IMR-90 (cell line): ENCODE results near the gene AP1S1. TPM values are rescaled to one million over a fixed set of nuclear protein-coding genes. Genes with fewer than 3 reads are reported as not detected.
A peak's percentile ranks its signal among the peaks of the same experiment; 100 is the strongest.

Source experiments
- ATAC-seq: fragments of 200-7000 bp; cut with Tn5 transposase; 2 replicates; pipeline ENCODE4 v1.9.1; 2020; ENCODE audit warnings: low read depth, mild to moderate bottlenecking, moderate library complexity
- BruUV-seq: library from RNA; stranded (reverse); fragments of 400-500 nt; replicated peaks from 2 replicates; lab custom pipeline; 2021; lab: Mats Ljungman, UMichigan
- CTCF ChIA-PET: fragments of 300-600 bp; formaldehyde crosslinking; extraction: SDS; loops from one replicate; lab custom pipeline; 2021; ENCODE audit warnings: antibody characterized with exemption; lab: Yijun Ruan, JAX
- POLR2A ChIA-PET: fragments of 300-600 bp; sonication (Branson Sonifier 250); formaldehyde crosslinking; loops from one replicate; lab custom pipeline; 2022; ENCODE audit warnings: antibody characterized with exemption; ENCODE audit not compliant: unreplicated experiment; lab: Charles Lee
- DNase-seq: peaks from one replicate; pipeline ENCODE4 v3.0.0; 2013
- H2AFZ ChIP-seq: replicated peaks from 2 replicates; pipeline ENCODE3; 2013; ENCODE audit warnings: low read length, mild to moderate bottlenecking; ENCODE audit not compliant: poor library complexity
- H2AK5ac ChIP-seq: 2 replicates; pipeline ENCODE4 v1.6.1; 2013; ENCODE audit warnings: low read depth, low read length, inconsistent platforms
- H2AK9ac ChIP-seq: replicated peaks from 2 replicates; pipeline ENCODE3; 2013; ENCODE audit warnings: mild to moderate bottlenecking, low read depth, low read length, moderate library complexity; ENCODE audit not compliant: poor library complexity
- H2BK120ac ChIP-seq: 2 replicates; pipeline ENCODE4 v1.6.1; 2013; ENCODE audit warnings: low read depth, low read length, inconsistent platforms
- H2BK15ac ChIP-seq: 3 replicates; pipeline ENCODE4 v1.6.1; 2013; ENCODE audit warnings: low read depth, low read length, inconsistent platforms
- H2BK20ac ChIP-seq: 2 replicates; pipeline ENCODE4 v1.6.1; 2013; ENCODE audit warnings: low read depth, mild to moderate bottlenecking, inconsistent platforms, low read length, moderate library complexity
- H2BK5ac ChIP-seq: 2 replicates; pipeline ENCODE4 v1.6.1; 2013; ENCODE audit warnings: mild to moderate bottlenecking, low read depth, low read length, inconsistent platforms; ENCODE audit not compliant: poor library complexity, severe bottlenecking
- H3K14ac ChIP-seq: replicated peaks from 2 replicates; pipeline ENCODE4 v1.6.1; 2013; ENCODE audit warnings: low read depth, low read length, inconsistent platforms
- H3K18ac ChIP-seq: 2 replicates; pipeline ENCODE4 v1.6.1; 2013; ENCODE audit warnings: low read depth, low read length, control low read depth
- H3K23ac ChIP-seq: 2 replicates; pipeline ENCODE4 v1.6.1; 2013; ENCODE audit warnings: low read depth, low read length, inconsistent platforms
- H3K27ac ChIP-seq: 2 replicates; pipeline ENCODE4 v1.5.1; 2013; ENCODE audit warnings: mild to moderate bottlenecking, control low read depth, low read length; ENCODE audit not compliant: insufficient read depth
- H3K27me3 ChIP-seq: 2 replicates; pipeline ENCODE4 v1.6.1; 2013; ENCODE audit warnings: low read length; ENCODE audit not compliant: control insufficient read depth, insufficient read depth
- H3K36me3 ChIP-seq: 2 replicates; pipeline ENCODE4 v1.6.1; 2013; ENCODE audit warnings: low read length, mixed read lengths; ENCODE audit not compliant: control insufficient read depth, insufficient read depth
- H3K4ac ChIP-seq: 2 replicates; pipeline ENCODE4 v1.6.1; 2013; ENCODE audit warnings: low read depth, low read length, inconsistent platforms
- H3K4me1 ChIP-seq: 2 replicates; pipeline ENCODE4 v1.6.1; 2013; ENCODE audit warnings: low read length, mixed read lengths; ENCODE audit not compliant: control insufficient read depth, insufficient read depth
- H3K4me2 ChIP-seq: 2 replicates; pipeline ENCODE4 v1.6.1; 2013; ENCODE audit warnings: low read depth, mild to moderate bottlenecking, control low read depth, low read length, moderate library complexity
- H3K4me3 ChIP-seq: 2 replicates; pipeline ENCODE4 v1.5.1; 2013; ENCODE audit warnings: low read depth, mild to moderate bottlenecking, control low read depth, low read length, moderate library complexity; ENCODE audit not compliant: insufficient read depth
- H3K56ac ChIP-seq: 2 replicates; pipeline ENCODE4 v1.6.1; 2013; ENCODE audit warnings: low read length, inconsistent platforms; ENCODE audit not compliant: insufficient read depth; ENCODE audit errors: extremely low read depth
- H3K79me1 ChIP-seq, 2 experiments: 2 replicates each; pipeline ENCODE4 v1.6.1; 2013; ENCODE audit warnings: low read length in 2 of 2, inconsistent platforms in 1 of 2, low read depth in 1 of 2
- H3K9ac ChIP-seq: 2 replicates; pipeline ENCODE4 v1.6.1; 2013; ENCODE audit warnings: low read depth, low read length, control low read depth
- H3K9me1 ChIP-seq: 2 replicates; pipeline ENCODE4 v1.6.1; 2013; ENCODE audit warnings: low read length, inconsistent platforms; ENCODE audit not compliant: insufficient read depth
- H3K9me3 ChIP-seq: 2 replicates; pipeline ENCODE4 v1.6.1; 2013; ENCODE audit warnings: low read length; ENCODE audit not compliant: control insufficient read depth, insufficient read depth
- H4K20me1 ChIP-seq: 2 replicates; pipeline ENCODE4 v1.6.1; 2013; ENCODE audit warnings: low read length, inconsistent platforms; ENCODE audit not compliant: insufficient read depth
- H4K5ac ChIP-seq: 2 replicates; pipeline ENCODE4 v1.6.1; 2013; ENCODE audit warnings: mild to moderate bottlenecking, low read depth, low read length, control low read depth
- H4K8ac ChIP-seq, 2 experiments: 2 replicates each; pipeline ENCODE4 v1.6.1; 2013; ENCODE audit warnings: low read depth in 2 of 2, low read length in 2 of 2, control low read depth in 1 of 2, inconsistent platforms in 1 of 2
- H4K91ac ChIP-seq: 2 replicates; pipeline ENCODE4 v1.6.1; 2013; ENCODE audit warnings: low read depth, low read length, inconsistent platforms; ENCODE audit not compliant: insufficient read depth
- BHLHE40 ChIP-seq: fragments of 150-350 bp; IDR thresholded peaks from 2 replicates; pipeline ENCODE4 v1.6.1; 2016; ENCODE audit warnings: mild to moderate bottlenecking, low read depth, low read length
- CHD1 ChIP-seq: IDR thresholded peaks from 2 replicates; pipeline ENCODE4 v1.6.1; 2012; ENCODE audit warnings: low read depth, low read length, improper control_type of control experiment
- FOS ChIP-seq: fragments of 150-350 bp; IDR thresholded peaks from 2 replicates; pipeline ENCODE4 v1.6.1; 2016; ENCODE audit warnings: low read depth, low read length
- MAFK ChIP-seq: IDR thresholded peaks from 2 replicates; pipeline ENCODE4 v1.6.1; 2012; ENCODE audit warnings: low read depth, low read length, improper control_type of control experiment
- MAZ ChIP-seq: IDR thresholded peaks from 2 replicates; pipeline ENCODE4 v1.6.1; 2012; ENCODE audit warnings: low read depth, mild to moderate bottlenecking, low read length, improper control_type of control experiment, moderate library complexity, borderline replicate concordance
- MXI1 ChIP-seq: IDR thresholded peaks from 2 replicates; pipeline ENCODE4 v1.6.1; 2012; ENCODE audit warnings: low read depth, mild to moderate bottlenecking, low read length, moderate library complexity, borderline replicate concordance
- POLR2A ChIP-seq: IDR thresholded peaks from 2 replicates; pipeline ENCODE4 v1.6.1; 2012; ENCODE audit warnings: mild to moderate bottlenecking, low read depth, low read length
- RAD21 ChIP-seq: IDR thresholded peaks from 2 replicates; pipeline ENCODE4 v1.6.1; 2012; ENCODE audit warnings: low read length, improper control_type of control experiment
- RCOR1 ChIP-seq: IDR thresholded peaks from 2 replicates; pipeline ENCODE4 v1.6.1; 2012; ENCODE audit warnings: mild to moderate bottlenecking, low read length, improper control_type of control experiment; ENCODE audit not compliant: insufficient replicate concordance
- RFX5 ChIP-seq: IDR thresholded peaks from 2 replicates; pipeline ENCODE4 v1.8.0; 2012; ENCODE audit warnings: low read depth, mild to moderate bottlenecking, low read length, moderate library complexity
- SMC3 ChIP-seq: fragments of 150-350 bp; IDR thresholded peaks from 2 replicates; pipeline ENCODE4 v1.6.1; 2016; ENCODE audit warnings: low read depth, mild to moderate bottlenecking, antibody characterized with exemption, low read length, moderate library complexity
- WGBS, 2 experiments: methylation state at CpG; one replicate each; pipeline versions ENCODE4 v1.1.5 to v1.1.7; 2013; ENCODE audit warnings: missing lambda C conversion rate in 2 of 2; ENCODE audit not compliant: insufficient read length in 1 of 2; ENCODE audit errors: extremely low coverage in 2 of 2; 5-methylcytosine and 5-hydroxymethylcytosine counted together
- dilution Hi-C: fragments of 300-500 bp; cut with HindIII; formaldehyde crosslinking; loops from one replicate; pipeline ENCODE4 v1.14.3; 2018; ENCODE audit warnings: low sequenced_read_pairs; ENCODE audit not compliant: unreplicated experiment
- in situ Hi-C: fragments of 300-500 bp; cut with MboI; formaldehyde crosslinking; loops from 3 replicates; pipeline ENCODE4 v1.14.3; 2019; ENCODE audit warnings: low sequenced_read_pairs, inconsistent platforms, mixed read lengths
- intact Hi-C: fragments of 100-400 bp; cut with micrococcal nuclease; formaldehyde crosslinking; loops from 2 replicates; pipeline ENCODE4 v1.10.0; 2022
- polyA plus RNA-seq, 3 experiments: library from polyadenylated mRNA; depleted of rRNA; stranded (reverse); fragments of >200 nt; gene quantifications; 2 replicates each; pipeline ENCODE4 v1.2.3, GENCODE V29; 2012; ENCODE audit warnings: low replicate concordance in 1 of 3
- total RNA-seq: library from RNA; depleted of rRNA; stranded (reverse); fragments of >200 nt; gene quantifications from 2 replicates; pipeline ENCODE4 v1.2.3, GENCODE V29; 2012
- TF ChIP-seq, protein P1 (sequence below): fragments of 150-350 bp; IDR thresholded peaks from 2 replicates; pipeline ENCODE4 v1.6.1; 2016; ENCODE audit warnings: low read depth, mild to moderate bottlenecking, low read length, moderate library complexity, borderline replicate concordance
- TF ChIP-seq, protein P2 (sequence below): conservative IDR thresholded peaks from 2 replicates; pipeline ENCODE4 v1.5.1; 2012; ENCODE audit warnings: mild to moderate bottlenecking, low read depth, low read length, improper control_type of control experiment
- TF ChIP-seq, protein P3 (sequence below): fragments of 150-350 bp; IDR thresholded peaks from 2 replicates; pipeline ENCODE4 v1.6.1; 2017; ENCODE audit warnings: mild to moderate bottlenecking, antibody characterized with exemption, low read length, low read depth

Gene AP1S1
- total and polyA plus RNA-seq, 2 of the 4 experiments (the other 2 are of a cell fraction), result 187 to 295 TPM

DNA sequence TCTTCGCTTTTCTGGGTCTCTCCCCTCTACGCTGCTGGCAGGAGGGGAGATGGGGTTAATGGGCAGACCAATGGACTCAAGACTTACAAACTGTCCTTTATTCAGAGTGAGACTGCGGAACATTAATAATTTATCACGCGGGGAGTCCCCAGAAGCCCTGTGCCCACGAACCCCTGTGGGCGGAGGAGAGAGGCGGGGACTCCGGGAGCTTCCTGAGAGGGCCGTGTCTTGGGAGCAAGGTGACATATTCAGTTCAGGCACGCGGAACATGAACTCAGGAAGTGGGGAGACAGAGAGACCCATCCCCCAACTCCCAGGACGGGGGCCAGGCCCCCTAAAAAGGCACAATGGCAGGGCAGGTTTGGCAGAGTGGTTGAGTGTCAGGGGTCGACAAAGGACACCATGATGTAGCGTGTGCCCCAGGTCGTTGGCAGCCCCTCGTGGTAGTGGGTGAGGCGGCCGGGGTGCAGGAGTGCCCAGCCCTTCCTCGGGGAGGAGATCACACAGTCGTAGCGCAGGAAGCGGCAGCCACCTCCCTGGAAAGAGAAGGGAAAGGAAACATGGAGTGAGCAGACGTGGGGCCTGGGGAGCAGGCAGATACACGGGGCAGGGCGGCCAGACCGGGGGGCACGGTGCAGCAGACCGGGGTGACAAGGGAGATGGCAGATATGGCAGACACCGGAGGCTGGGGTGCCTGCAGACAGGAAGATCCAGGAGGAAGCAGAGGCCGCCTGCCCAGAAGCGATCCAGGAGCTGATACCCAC, 51.8 kb downstream of the AP1S1 start:
- DNase-seq, result no peak
- POLR2A ChIA-PET, result no interaction called here
- no TSS peak for BruUV-seq

More for the DNA sequence above, 51.8 kb downstream of the AP1S1 start:
- Histone ChIP-seq H3K23ac (no peak overlapping the region), H2BK20ac (no peak overlapping the region), H2BK15ac (no peak overlapping the region), H2AK9ac (peak overlapping the region; percentile 78), H3K9me1 (no peaks in the 10 kb centered on the region), H2AK5ac (no peak overlapping the region), H3K4me3 (no peak overlapping the region), H4K8ac (no peak overlapping the region), H3K27ac (no peak overlapping the region), H3K18ac (no peak overlapping the region), H3K27me3 (peaks cover 25% of the 10 kb centered on the region), H2BK120ac (no peak overlapping the region), H3K9ac (no peak overlapping the region), H3K4me2 (no peak overlapping the region), H3K4ac (no peak overlapping the region), H3K9me3 (no peaks in the 10 kb centered on the region), H2AFZ (no peak overlapping the region), H4K91ac (no peak overlapping the region), H3K36me3 (peaks cover 34% of the 10 kb centered on the region), H3K14ac (no peak overlapping the region), H3K79me1 (no peaks in the 10 kb centered on the region), H3K56ac (no peak overlapping the region), H3K4me1 (no peaks in the 10 kb centered on the region), H2BK5ac (no peak overlapping the region), H4K5ac (no peak overlapping the region), H4K20me1 (no peaks in the 10 kb centered on the region)
- no peak for TF ChIP-seq FOS
- TF ChIP-seq, protein P1, sequence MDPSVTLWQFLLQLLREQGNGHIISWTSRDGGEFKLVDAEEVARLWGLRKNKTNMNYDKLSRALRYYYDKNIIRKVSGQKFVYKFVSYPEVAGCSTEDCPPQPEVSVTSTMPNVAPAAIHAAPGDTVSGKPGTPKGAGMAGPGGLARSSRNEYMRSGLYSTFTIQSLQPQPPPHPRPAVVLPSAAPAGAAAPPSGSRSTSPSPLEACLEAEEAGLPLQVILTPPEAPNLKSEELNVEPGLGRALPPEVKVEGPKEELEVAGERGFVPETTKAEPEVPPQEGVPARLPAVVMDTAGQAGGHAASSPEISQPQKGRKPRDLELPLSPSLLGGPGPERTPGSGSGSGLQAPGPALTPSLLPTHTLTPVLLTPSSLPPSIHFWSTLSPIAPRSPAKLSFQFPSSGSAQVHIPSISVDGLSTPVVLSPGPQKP, result no peak
- no peak for TF ChIP-seq CHD1
- no peak for TF ChIP-seq BHLHE40
- TF ChIP-seq MAFK, result no peak
- no peak for TF ChIP-seq MAZ
- no peak for TF ChIP-seq RCOR1
- no peak for TF ChIP-seq SMC3
- no peak for TF ChIP-seq RAD21
- TF ChIP-seq, protein P2, sequence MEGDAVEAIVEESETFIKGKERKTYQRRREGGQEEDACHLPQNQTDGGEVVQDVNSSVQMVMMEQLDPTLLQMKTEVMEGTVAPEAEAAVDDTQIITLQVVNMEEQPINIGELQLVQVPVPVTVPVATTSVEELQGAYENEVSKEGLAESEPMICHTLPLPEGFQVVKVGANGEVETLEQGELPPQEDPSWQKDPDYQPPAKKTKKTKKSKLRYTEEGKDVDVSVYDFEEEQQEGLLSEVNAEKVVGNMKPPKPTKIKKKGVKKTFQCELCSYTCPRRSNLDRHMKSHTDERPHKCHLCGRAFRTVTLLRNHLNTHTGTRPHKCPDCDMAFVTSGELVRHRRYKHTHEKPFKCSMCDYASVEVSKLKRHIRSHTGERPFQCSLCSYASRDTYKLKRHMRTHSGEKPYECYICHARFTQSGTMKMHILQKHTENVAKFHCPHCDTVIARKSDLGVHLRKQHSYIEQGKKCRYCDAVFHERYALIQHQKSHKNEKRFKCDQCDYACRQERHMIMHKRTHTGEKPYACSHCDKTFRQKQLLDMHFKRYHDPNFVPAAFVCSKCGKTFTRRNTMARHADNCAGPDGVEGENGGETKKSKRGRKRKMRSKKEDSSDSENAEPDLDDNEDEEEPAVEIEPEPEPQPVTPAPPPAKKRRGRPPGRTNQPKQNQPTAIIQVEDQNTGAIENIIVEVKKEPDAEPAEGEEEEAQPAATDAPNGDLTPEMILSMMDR, result no peak
- no peak for TF ChIP-seq MXI1
- TF ChIP-seq, protein P3, sequence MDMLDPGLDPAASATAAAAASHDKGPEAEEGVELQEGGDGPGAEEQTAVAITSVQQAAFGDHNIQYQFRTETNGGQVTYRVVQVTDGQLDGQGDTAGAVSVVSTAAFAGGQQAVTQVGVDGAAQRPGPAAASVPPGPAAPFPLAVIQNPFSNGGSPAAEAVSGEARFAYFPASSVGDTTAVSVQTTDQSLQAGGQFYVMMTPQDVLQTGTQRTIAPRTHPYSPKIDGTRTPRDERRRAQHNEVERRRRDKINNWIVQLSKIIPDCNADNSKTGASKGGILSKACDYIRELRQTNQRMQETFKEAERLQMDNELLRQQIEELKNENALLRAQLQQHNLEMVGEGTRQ, result no peak
- TF ChIP-seq RFX5, result no peak
- TF ChIP-seq POLR2A, result no peak
- CTCF ChIA-PET, result no interaction called here
- WGBS, 2 experiments, result 93% methylated on average over 21 of the region's 32 CpGs; no CpG with 5 or more reads in 1 of the 2 experiments
- in situ Hi-C loops (no loop called here), dilution Hi-C loops (no loop called here), intact Hi-C loops (no loop called here)
- ATAC-seq, result no peak
